Nephron progenitor cell (in vitro differentiated cells): ENCODE data around the gene SH3PXD2A.
A peak's percentile ranks its signal among the peaks of the same experiment; 100 is the strongest.

Experiments
- DNase-seq: peaks from one replicate; pipeline ENCODE4 v3.0.0; 2021
- H3K27ac Mint-ChIP-seq: 2 replicates; pipeline ENCODE4 v1.8.0; 2021; ENCODE audit warnings: mild to moderate bottlenecking, moderate library complexity, mixed read lengths
- H3K27me3 Mint-ChIP-seq: 2 replicates; pipeline ENCODE4 v1.8.0; 2021; ENCODE audit warnings: mild to moderate bottlenecking, low read depth, mixed read lengths; ENCODE audit not compliant: poor library complexity
- H3K36me3 Mint-ChIP-seq: 2 replicates; pipeline ENCODE4 v1.8.0; 2021; ENCODE audit warnings: low read depth, mixed read lengths
- H3K4me1 Mint-ChIP-seq: 2 replicates; pipeline ENCODE4 v1.8.0; 2021; ENCODE audit warnings: mixed read lengths
- H3K4me3 Mint-ChIP-seq: 2 replicates; pipeline ENCODE4 v1.8.0; 2021; ENCODE audit warnings: mild to moderate bottlenecking, moderate library complexity, mixed read lengths
- H3K9me3 Mint-ChIP-seq: 2 replicates; pipeline ENCODE4 v1.8.0; 2021; ENCODE audit warnings: mild to moderate bottlenecking, moderate library complexity, mixed read lengths
- CTCF ChIP-seq: fragments of 200-600 bp; sonication (generic); IDR thresholded peaks from 2 replicates; pipeline ENCODE4 v1.5.0; 2021; ENCODE audit warnings: antibody characterized with exemption

Gene SH3PXD2A

GRCh38 chr10:103858360-103858759 lies 3.0 kb upstream of the SH3PXD2A start:
- no peak for DNase-seq
- H3K9me3 Mint-ChIP-seq, result no peaks in the 10 kb centered on the region
- TF ChIP-seq CTCF, result no peak
- peaks cover 27% of the 10 kb centered on the region for H3K27me3 Mint-ChIP-seq
- H3K27ac Mint-ChIP-seq, result no peak overlapping the region
- H3K4me1 Mint-ChIP-seq, result peaks cover 57% of the 10 kb centered on the region
- H3K4me3 Mint-ChIP-seq, result no peak overlapping the region
- no peaks in the 10 kb centered on the region for H3K36me3 Mint-ChIP-seq

DNA sequence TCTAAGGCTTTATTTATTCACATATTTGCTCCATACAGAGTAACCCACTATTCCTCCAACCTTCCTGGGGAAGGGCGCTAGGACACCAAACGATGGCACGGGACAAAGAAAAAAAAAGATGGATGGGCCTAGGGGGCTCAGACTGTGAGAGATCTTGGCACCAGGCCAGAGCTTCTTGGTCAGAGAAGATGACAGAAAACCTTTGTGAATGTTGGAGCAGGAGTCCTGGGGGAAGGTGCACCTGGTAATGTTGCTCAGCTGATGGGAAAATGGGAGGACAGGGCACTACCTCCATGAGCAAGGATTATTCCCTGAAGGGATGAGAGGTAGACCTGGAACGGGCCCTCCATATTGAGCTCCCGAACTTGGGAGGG lies 1.4 kb upstream of the SH3PXD2A start:
- Mint-ChIP-seq H3K36me3 (no peaks in the 10 kb centered on the region), H3K27ac (no peak overlapping the region), H3K4me1 (peaks cover 68% of the 10 kb centered on the region), H3K4me3 (peak overlapping the region; percentile 83), H3K27me3 (peaks cover 25% of the 10 kb centered on the region), H3K9me3 (no peaks in the 10 kb centered on the region)
- no peak for DNase-seq
- TF ChIP-seq CTCF, result no peak

- DNase-seq, result peak; percentile 21
- peaks cover 70% of the 10 kb centered on the region for H3K4me1 Mint-ChIP-seq
- no peaks in the 10 kb centered on the region for H3K9me3 Mint-ChIP-seq
- H3K36me3 Mint-ChIP-seq, result no peaks in the 10 kb centered on the region
- H3K27ac Mint-ChIP-seq, result no peak overlapping the region
- H3K27me3 Mint-ChIP-seq, result peaks cover 27% of the 10 kb centered on the region
- H3K4me3 Mint-ChIP-seq, result peak overlapping the region; percentile 83
- TF ChIP-seq CTCF, result no peak
These were observed 748 bp upstream of the SH3PXD2A start for GRCh38 chr10:103855852-103856796.

GRCh38 chr10:103854686-103855391 lies 537 bp downstream of the SH3PXD2A start:
- Mint-ChIP-seq H3K4me1 (peaks cover 82% of the 10 kb centered on the region), H3K4me3 (peak overlapping the region; percentile 89), H3K36me3 (no peaks in the 10 kb centered on the region), H3K9me3 (no peaks in the 10 kb centered on the region), H3K27me3 (peaks cover 20% of the 10 kb centered on the region), H3K27ac (peak overlapping the region; percentile 53)
- no peak for TF ChIP-seq CTCF
- peak; percentile 64 for DNase-seq

GRCh38 chr10:103854265-103854685 lies 1.1 kb downstream of the SH3PXD2A start:
- H3K4me1 Mint-ChIP-seq, result peaks cover 82% of the 10 kb centered on the region
- H3K4me3 Mint-ChIP-seq, result peak overlapping the region; percentile 89
- H3K27me3 Mint-ChIP-seq, result peaks cover 15% of the 10 kb centered on the region
- DNase-seq, result peak; percentile 66
- no peak for TF ChIP-seq CTCF
- no peaks in the 10 kb centered on the region for H3K36me3 Mint-ChIP-seq
- peak overlapping the region; percentile 53 for H3K27ac Mint-ChIP-seq
- no peaks in the 10 kb centered on the region for H3K9me3 Mint-ChIP-seq
